Measurements from ENCODE around the gene PDHA1.

GRCh38 chrX:19361701-19362100 lies 18.0 kb downstream of the PDHA1 start:
- TF ChIP-seq CTCF (IDR thresholded peaks at IDR 0.05; ENCODE audit: low read depth, low read length, poor library complexity, severe bottlenecking) (no peak), EZH2phosphoT487 (IDR thresholded peaks at IDR 0.05; ENCODE audit: borderline replicate concordance, low read length) (no peak)
